ENCODE results near the gene SAMHD1. TPM values are rescaled to one million over a fixed set of nuclear protein-coding genes. Genes with fewer than 3 reads are reported as not detected.
"Not testable (repeated sequence)": the region's sequence is repeated elsewhere in the genome, so short reads cannot be mapped to it uniquely, and the experiment has no call there.

SAMHD1 gene
- total RNA-seq, 2 donors from 2014 or later, result 275 to 286 TPM

DNA sequence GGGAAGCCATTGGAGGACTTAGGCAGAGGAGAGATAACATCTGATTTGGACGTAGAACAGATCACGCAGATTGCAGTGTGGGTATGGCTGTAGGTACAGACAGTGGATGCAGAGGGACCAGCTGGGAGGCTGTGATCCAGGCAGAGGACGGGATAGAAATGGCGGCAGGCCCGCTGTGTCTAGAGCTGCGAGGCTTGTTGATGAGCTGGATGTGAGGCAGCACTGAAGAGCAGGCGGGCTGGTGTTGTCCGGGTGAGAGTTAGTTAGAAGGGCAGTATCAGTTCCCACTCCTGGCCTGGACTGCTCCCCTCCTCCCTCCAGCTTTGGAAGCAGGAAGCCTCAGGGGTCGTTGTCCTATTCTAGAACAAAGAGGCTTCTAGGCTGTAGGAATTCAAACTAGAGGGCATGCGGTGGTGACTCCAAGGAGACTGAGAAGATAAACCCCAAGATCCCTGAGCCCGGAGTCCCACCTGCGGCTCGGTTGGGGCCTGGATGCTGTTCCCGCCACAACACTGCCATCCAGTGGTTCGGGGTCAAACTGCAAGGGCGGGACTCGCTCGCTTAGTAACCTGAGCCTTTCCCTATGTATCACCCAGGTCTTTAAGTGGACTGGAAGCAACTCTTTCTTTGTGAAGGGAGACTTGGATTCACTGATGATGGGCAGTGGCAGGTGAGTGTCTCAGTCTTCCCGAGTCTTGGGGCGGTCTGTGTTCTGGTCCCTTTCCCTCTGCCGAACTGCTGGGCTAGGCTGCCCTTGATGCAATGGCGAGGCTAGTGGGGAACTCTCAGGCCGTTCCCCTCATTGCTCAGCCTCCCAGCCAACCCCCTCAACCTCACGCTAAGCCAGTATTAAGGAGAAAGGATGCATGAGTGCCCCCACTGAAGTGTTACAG, 64.4 kb downstream of the SAMHD1 start:
- H3K27ac Mint-ChIP-seq, result peak overlapping the region; percentile 60
- ATAC-seq (peak; percentile 91), DNase-seq (peak; percentile 56 to 75 (median 57))
- no peak overlapping the region for H3K4me3 Mint-ChIP-seq
- peaks cover 21% of the 10 kb centered on the region for H3K4me1 Mint-ChIP-seq
- no peaks in the 10 kb centered on the region for H3K27me3 Mint-ChIP-seq
- no peaks in the 10 kb centered on the region for H3K9me3 ChIP-seq (ENCODE audit: control insufficient read depth, low read length, poor library complexity, severe bottlenecking)
- H3K36me3 Mint-ChIP-seq (ENCODE audit: low read depth), result peaks cover 1% of the 10 kb centered on the region

DNA sequence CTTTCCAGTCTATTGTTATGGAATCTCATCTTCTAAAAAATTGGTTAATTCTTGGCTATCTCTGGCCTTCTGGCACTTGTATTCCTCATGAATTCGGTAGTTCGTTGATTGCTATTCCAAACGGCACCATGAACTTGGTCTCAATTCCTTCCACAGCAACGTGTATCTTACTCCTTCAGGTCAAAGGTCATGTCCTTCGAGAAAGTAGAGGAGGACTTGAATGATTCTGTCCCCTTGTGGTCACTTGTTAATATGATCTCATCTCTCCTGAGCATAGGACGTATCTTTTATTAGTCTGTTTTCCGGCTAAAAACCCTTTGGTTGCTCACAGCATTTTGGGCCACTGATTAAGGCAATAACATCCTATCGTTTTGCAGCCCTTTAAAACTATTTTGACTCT, 66.2 kb downstream of the SAMHD1 start:
- peaks cover 21% of the 10 kb centered on the region for H3K4me1 Mint-ChIP-seq
- no peak overlapping the region for H3K27ac Mint-ChIP-seq
- ATAC-seq (no peak), DNase-seq (no peak)
- no peaks in the 10 kb centered on the region for H3K27me3 Mint-ChIP-seq
- no peaks in the 10 kb centered on the region for H3K36me3 Mint-ChIP-seq (ENCODE audit: low read depth)
- no peaks in the 10 kb centered on the region for H3K9me3 ChIP-seq (ENCODE audit: control insufficient read depth, low read length, poor library complexity, severe bottlenecking)
- H3K4me3 Mint-ChIP-seq, result no peak overlapping the region

DNA sequence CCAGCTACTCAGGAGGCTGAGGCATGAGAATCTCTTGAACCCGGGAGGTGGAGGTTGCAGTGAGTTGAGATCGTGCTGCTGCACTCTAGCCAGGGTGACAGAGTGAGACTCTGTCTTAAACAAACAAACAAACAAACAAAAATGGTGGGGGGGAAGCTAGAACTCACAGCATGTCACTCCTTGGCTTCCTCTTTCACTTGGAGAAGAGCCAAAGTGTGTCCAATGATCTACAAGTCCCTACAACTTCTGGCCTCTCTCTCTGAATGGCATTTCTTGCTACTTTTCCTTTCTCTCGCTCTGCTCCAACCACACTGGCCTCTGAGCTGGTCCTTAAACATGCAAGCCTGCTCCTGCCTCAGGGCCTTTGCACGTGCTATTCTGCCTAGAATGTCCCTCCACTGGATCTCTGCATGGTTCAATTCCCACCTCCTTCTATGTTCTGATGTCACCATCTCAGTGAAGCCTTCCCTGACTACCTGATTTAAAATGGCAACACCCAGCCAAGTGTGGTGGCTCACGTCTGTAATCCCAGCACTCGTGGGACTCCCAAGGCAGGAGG, 67.5 kb downstream of the SAMHD1 start:
- DNase-seq, result no peak
- no peak overlapping the region for H3K4me3 Mint-ChIP-seq
- H3K27ac Mint-ChIP-seq, result no peak overlapping the region
- peaks cover 23% of the 10 kb centered on the region for H3K4me1 Mint-ChIP-seq
- H3K9me3 ChIP-seq (ENCODE audit: control insufficient read depth, low read length, poor library complexity, severe bottlenecking), result no peaks in the 10 kb centered on the region
- no peaks in the 10 kb centered on the region for H3K27me3 Mint-ChIP-seq
- ATAC-seq, result no peak
- H3K36me3 Mint-ChIP-seq (ENCODE audit: low read depth), result no peaks in the 10 kb centered on the region

DNA sequence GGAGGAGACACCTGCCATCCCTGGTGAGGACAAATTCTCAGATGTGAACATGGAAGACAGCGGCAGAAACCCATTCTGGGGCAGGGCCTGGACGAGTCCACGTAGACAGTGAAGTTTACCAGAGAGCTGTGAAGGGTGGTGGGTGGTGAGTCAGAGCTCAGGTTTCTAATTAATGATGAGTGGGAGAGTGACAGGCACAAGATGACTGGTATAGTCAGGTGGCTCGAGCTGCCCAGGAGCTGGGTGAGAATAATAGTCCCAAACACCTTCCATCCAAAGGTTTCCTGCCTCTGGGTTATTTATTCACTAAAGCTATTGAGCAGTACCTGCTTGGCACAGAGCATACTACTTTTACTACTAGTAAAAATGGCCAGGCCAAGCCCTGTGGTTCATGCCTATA, 69.6 kb downstream of the SAMHD1 start:
- no peaks in the 10 kb centered on the region for H3K36me3 Mint-ChIP-seq (ENCODE audit: low read depth)
- no peaks in the 10 kb centered on the region for H3K27me3 Mint-ChIP-seq
- H3K27ac Mint-ChIP-seq, result peak overlapping the region; percentile 32
- no peak for ATAC-seq
- H3K4me3 Mint-ChIP-seq, result no peak overlapping the region
- no peak for DNase-seq
- H3K9me3 ChIP-seq (ENCODE audit: control insufficient read depth, low read length, poor library complexity, severe bottlenecking), result no peaks in the 10 kb centered on the region
- H3K4me1 Mint-ChIP-seq, result peaks cover 16% of the 10 kb centered on the region

DNA sequence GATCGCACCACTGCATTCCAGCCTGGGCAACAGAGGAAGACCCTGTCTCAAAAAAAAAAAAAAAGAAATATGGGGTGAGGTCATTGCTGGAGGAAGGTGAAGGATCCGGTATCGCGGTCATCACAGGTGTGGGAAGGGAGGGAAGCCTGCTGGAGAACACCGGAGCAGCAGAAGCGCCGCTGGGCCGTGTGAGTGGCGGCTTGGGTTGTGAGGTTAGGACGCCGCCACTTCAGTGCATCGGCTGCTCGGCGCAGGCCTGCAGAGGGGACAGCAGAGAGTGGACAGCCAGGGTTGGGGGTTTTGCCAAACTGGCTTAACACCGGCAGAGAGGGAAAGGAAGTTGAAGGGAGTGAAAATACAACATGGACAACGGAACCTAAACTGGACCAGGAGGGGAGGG, 70.2 kb downstream of the SAMHD1 start:
- ATAC-seq (no peak), DNase-seq (no peak)
- Mint-ChIP-seq H3K4me1 (peaks cover 17% of the 10 kb centered on the region), H3K27me3 (no peaks in the 10 kb centered on the region), H3K36me3 (ENCODE audit: low read depth) (no peaks in the 10 kb centered on the region), H3K4me3 (no peak overlapping the region), H3K27ac (peak overlapping the region; percentile 32)
- H3K9me3 ChIP-seq (ENCODE audit: control insufficient read depth, low read length, poor library complexity, severe bottlenecking), result no peaks in the 10 kb centered on the region

DNA sequence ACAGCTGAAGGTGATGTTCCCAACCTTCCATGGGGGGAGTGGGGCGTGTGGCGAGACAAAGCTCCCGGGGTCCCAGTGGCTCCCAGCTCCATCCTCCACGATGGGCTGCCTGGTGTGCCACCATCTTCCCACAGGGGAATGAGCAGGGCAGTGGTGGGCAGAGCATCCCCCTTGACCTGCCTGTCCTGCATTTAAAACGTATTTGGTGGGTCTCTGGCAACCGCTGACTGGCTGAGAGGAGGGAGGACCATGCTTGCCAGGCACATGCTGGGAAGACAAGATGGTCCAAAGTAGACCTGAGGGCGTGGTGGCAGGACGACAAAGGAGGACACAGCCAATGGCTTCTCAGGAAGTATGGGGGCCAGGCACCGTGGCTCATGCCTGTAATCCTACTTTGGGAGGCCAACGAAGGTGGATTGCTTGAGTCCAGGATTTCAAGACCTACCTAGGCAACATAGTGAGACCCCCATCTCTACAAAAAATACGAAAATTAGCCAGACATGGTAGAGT, 70.7 kb downstream of the SAMHD1 start:
- peaks cover 16% of the 10 kb centered on the region for H3K4me1 Mint-ChIP-seq
- ATAC-seq (no peak), DNase-seq (no peak)
- H3K27ac Mint-ChIP-seq, result no peak overlapping the region
- H3K9me3 ChIP-seq (ENCODE audit: control insufficient read depth, low read length, poor library complexity, severe bottlenecking), result no peaks in the 10 kb centered on the region
- H3K27me3 Mint-ChIP-seq, result no peaks in the 10 kb centered on the region
- no peak overlapping the region for H3K4me3 Mint-ChIP-seq
- H3K36me3 Mint-ChIP-seq (ENCODE audit: low read depth), result no peaks in the 10 kb centered on the region

DNA sequence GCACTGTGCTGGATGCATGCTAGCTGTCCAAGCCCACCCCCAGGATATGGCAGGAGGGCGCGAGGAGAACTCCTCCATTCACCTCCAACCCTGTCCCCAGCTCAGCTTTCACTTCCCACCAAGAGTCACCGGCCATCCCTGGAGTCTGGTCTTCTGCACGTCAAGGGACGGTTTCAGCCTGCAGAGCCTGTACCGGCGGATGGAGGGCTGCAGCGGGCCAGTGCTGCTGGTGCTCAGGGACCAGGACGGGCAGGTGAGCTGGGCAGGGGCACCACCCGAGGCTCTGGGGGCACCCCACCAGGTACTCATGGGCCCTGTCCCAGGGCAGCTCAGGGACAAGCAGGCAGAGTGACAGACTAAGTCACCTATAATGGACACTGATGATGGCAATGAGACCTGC, 72.6 kb downstream of the SAMHD1 start:
- DNase-seq, result no peak
- Mint-ChIP-seq H3K4me1 (peaks cover 16% of the 10 kb centered on the region), H3K27me3 (no peaks in the 10 kb centered on the region), H3K36me3 (ENCODE audit: low read depth) (peaks cover 3% of the 10 kb centered on the region), H3K4me3 (no peak overlapping the region), H3K27ac (no peak overlapping the region)
- ATAC-seq, result no peak
- H3K9me3 ChIP-seq (ENCODE audit: control insufficient read depth, low read length, poor library complexity, severe bottlenecking), result no peaks in the 10 kb centered on the region

DNA sequence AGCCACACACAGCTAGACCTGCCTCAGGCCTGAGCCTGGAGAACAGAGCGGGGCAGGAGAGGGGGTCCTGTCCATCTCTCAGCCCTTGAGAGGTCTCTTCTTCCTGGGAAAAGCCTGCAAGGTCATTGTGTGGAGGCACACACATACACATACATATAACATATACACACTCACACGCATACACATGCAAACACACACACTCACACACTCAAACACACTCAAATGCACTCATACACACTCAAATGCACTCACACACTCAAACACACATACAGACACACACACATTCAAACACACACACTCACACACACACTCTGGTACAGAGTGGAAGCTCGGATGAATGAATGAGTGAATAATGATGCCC, 75.1 kb downstream of the SAMHD1 start:
- Mint-ChIP-seq H3K36me3 (ENCODE audit: low read depth) (peaks cover 3% of the 10 kb centered on the region), H3K27ac (no peak overlapping the region), H3K4me1 (peaks cover 10% of the 10 kb centered on the region), H3K27me3 (no peaks in the 10 kb centered on the region), H3K4me3 (no peak overlapping the region)
- ATAC-seq (no peak), DNase-seq (no peak)
- no peaks in the 10 kb centered on the region for H3K9me3 ChIP-seq (ENCODE audit: control insufficient read depth, low read length, poor library complexity, severe bottlenecking)

DNA sequence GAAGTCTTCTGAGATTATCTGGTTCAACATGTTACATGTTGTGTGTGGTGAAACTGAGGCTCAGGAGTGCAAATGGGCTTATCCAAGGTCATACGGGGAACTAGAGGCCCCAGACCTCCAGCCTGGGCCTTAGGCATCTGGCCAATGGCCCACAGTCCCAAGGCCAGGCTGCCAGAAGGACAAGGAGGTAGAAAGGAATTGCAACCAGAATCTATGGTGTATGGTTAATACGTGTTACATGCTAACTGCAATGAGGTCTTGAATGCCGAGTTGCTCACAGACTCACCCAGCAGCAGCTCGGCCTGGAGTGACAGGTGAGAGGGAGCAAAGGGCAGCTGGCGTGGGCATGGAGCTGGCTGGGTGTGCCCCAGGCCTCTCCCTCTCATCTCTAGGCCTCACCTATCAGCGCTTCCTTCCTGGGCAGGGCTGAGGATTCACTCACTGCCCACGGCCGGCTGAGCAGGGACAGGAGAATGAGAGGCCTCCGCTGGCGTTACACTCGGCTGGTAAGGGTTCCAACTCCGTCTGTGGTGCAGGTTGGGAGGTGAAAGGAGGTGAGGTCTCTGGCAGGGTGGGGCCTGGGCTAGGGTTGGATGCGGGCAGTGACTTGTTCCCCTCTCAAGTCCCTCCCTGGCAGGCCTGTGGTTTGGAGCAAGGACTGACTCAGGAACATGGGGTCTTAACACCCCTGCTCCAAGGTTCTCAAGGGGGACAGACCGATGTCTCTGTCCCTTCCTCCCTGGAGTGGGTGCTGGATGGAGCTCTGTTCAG, 75.6 kb downstream of the SAMHD1 start, which contains the start of gene TLDC2:
TLDC2 (plus strand) TSS at position 437 of the 771 bp plus-strand sequence; CDS start at position 474, 37 bp downstream.
- H3K9me3 ChIP-seq (ENCODE audit: control insufficient read depth, low read length, poor library complexity, severe bottlenecking), result no peaks in the 10 kb centered on the region
- Mint-ChIP-seq H3K27me3 (no peaks in the 10 kb centered on the region), H3K27ac (no peak within 1 kb of the TSS), H3K36me3 (ENCODE audit: low read depth) (peaks cover 3% of the 10 kb centered on the region), H3K4me3 (no peak within 1 kb of the TSS), H3K4me1 (peaks cover 10% of the 10 kb centered on the region)
- DNase-seq (no peak), ATAC-seq (no peak)

DNA sequence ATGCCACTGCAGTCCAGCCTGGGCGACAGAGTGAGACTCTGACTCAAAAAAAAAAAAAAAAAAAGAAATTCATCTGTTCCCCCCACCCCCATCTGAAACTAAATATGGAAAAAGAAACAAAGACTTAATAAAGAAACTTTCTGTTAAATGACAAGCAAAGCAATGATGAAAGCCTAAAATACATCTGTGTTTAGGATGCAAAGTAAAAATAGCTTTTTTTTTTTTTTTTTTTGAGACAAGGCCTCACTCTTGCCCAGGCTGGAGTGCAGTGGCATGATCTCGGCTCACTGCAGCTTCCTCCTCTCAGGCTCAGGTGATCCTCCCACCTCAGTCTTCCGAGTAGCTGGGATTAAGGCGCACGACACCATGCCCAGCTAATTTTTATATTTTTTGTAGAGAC, 76.4 kb downstream of the SAMHD1 start:
- DNase-seq; H3K27me3 Mint-ChIP-seq; H3K36me3 Mint-ChIP-seq (ENCODE audit: low read depth); H3K27ac Mint-ChIP-seq; ATAC-seq; H3K4me3 Mint-ChIP-seq; H3K4me1 Mint-ChIP-seq; H3K9me3 ChIP-seq (ENCODE audit: control insufficient read depth, low read length, poor library complexity, severe bottlenecking): not testable (repeated sequence)

DNA sequence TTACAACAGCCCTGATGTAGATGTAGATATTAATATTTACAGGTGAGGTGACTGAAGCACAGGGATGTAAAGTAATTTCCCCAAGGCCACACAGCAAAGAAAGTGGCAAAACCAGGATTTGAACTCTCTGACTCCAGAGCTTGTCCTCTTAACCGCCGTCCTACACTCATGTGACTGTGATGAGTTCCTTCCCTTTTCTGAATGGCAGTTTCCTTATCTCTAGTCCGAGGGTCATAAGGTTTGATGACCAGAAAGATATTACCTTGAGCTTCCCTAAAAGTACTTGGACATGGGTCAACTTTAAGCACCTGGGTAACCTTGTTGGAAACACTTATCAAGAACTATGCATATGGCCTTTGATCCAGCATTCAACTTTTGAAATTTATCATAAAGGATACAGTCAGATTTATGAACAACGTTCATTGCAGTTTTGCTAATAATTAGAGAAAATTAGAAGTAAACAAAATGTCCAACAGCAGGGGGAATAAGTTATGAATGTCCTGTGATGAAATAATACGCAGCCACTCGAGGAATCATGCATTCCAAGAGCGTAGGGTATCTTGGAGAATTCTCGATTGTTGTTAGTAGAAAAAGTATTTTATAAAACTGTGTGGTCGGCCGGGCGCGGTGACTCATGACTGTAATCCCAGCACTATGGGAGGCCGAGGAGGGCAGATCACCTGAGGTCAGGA, 77.9 kb downstream of the SAMHD1 start:
- DNase-seq, result no peak
- Mint-ChIP-seq H3K27me3 (no peaks in the 10 kb centered on the region), H3K4me1 (peaks cover 7% of the 10 kb centered on the region), H3K36me3 (ENCODE audit: low read depth) (peaks cover 3% of the 10 kb centered on the region), H3K27ac (no peak overlapping the region), H3K4me3 (no peak overlapping the region)
- ATAC-seq, result no peak
- H3K9me3 ChIP-seq (ENCODE audit: control insufficient read depth, low read length, poor library complexity, severe bottlenecking), result no peaks in the 10 kb centered on the region

DNA sequence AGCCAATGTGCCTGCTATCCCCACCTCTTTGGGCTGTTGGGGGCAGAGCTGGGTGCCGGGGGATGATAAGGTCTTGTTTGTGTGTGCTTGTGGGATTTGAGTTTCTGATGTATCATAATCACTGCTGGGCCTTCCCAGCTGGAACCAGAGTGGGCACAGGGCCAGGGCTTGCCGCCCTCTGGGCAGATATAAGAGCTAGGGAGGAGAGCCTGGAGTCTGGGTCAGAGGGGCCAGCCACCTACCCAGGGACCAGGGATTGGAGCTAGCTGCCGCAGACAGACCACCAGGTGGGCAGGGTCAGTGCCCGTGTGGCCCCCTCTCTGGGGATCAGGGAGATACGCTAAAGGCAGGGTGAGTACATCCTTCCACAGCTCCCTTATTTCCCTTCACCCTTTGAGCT, 78.7 kb downstream of the SAMHD1 start:
- DNase-seq (no peak), ATAC-seq (no peak)
- no peak overlapping the region for H3K27ac Mint-ChIP-seq
- H3K36me3 Mint-ChIP-seq (ENCODE audit: low read depth), result peaks cover 3% of the 10 kb centered on the region
- H3K9me3 ChIP-seq (ENCODE audit: control insufficient read depth, low read length, poor library complexity, severe bottlenecking), result no peaks in the 10 kb centered on the region
- H3K4me1 Mint-ChIP-seq, result peaks cover 7% of the 10 kb centered on the region
- no peaks in the 10 kb centered on the region for H3K27me3 Mint-ChIP-seq
- no peak overlapping the region for H3K4me3 Mint-ChIP-seq

All from T-helper 17 cell (primary cell).